SU-DHL-6 (cell line): Measurements from ENCODE around the gene TOM1.
"Not testable (repeated sequence)": the region's sequence is repeated elsewhere in the genome, so short reads cannot be mapped to it uniquely, and the experiment has no call there.

ENCODE experiments used
- H2AFZ ChIP-seq: fragments of 200-600 bp; sonication (generic); 2 replicates; pipeline ENCODE4 v1.6.1; 2014; ENCODE audit warnings: low read depth, mild to moderate bottlenecking, moderate library complexity, mixed read lengths, antibody characterized with exemption, low read length; ENCODE audit not compliant: severe bottlenecking
- H3F3A ChIP-seq: fragments of 200-600 bp; shearing (Covaris generic); 2 replicates; pipeline ENCODE4 v1.6.0; 2016; ENCODE audit warnings: antibody characterized with exemption, mild to moderate bottlenecking; ENCODE audit not compliant: insufficient read depth
- H3K27ac ChIP-seq: fragments of 200-600 bp; sonication (generic); 2 replicates; pipeline ENCODE4 v1.5.1; 2016; ENCODE audit warnings: low read depth, mild to moderate bottlenecking, low read length, moderate library complexity, mixed read lengths
- H3K27me3 ChIP-seq: fragments of 200-600 bp; sonication (generic), shearing (Covaris generic); 2 replicates; pipeline ENCODE4 v1.6.0; 2014; ENCODE audit warnings: mild to moderate bottlenecking, low read length
- H3K36me3 ChIP-seq: fragments of 200-600 bp; sonication (generic); 2 replicates; pipeline ENCODE4 v1.6.1; 2014; ENCODE audit warnings: mild to moderate bottlenecking, low read length, mixed read lengths
- H3K4me2 ChIP-seq: fragments of 300-600, 200-600 bp; shearing (Covaris generic), sonication (generic); 2 replicates; pipeline ENCODE4 v1.6.0; 2014; ENCODE audit warnings: low read length, low read depth, mild to moderate bottlenecking; ENCODE audit not compliant: poor library complexity, severe bottlenecking
- H3K4me3 ChIP-seq: fragments of 200-600 bp; sonication (generic); 2 replicates; pipeline ENCODE4 v1.5.1; 2014; ENCODE audit warnings: antibody characterized with exemption, low read length, mild to moderate bottlenecking, mixed read lengths; ENCODE audit not compliant: insufficient read depth, poor library complexity, severe bottlenecking
- H3K79me2 ChIP-seq: fragments of 200-600 bp; sonication (generic); 2 replicates; pipeline ENCODE4 v1.6.1; 2014; ENCODE audit warnings: mild to moderate bottlenecking, low read length, moderate library complexity; ENCODE audit not compliant: insufficient read depth
- H3K9ac ChIP-seq: fragments of 200-600 bp; sonication (generic); 2 replicates; pipeline ENCODE4 v1.7.0; 2014; ENCODE audit warnings: mild to moderate bottlenecking, low read length
- H3K9me2 ChIP-seq: fragments of 200-600 bp; sonication (generic); replicated peaks from 2 replicates; pipeline ENCODE4 v1.6.1; 2014; ENCODE audit warnings: low read length; ENCODE audit not compliant: insufficient read depth
- H3K9me3 ChIP-seq: fragments of 200-600 bp; sonication (generic); 2 replicates; pipeline ENCODE4 v1.6.1; 2014; ENCODE audit warnings: low read length, mixed read lengths; ENCODE audit not compliant: insufficient read depth
- H4K20me1 ChIP-seq: fragments of 200-600 bp; sonication (generic); 2 replicates; pipeline ENCODE4 v1.6.1; 2014; ENCODE audit warnings: low read depth, mild to moderate bottlenecking, antibody characterized with exemption, low read length, moderate library complexity, mixed read lengths
- EZH2phosphoT487 ChIP-seq: fragments of 200-600 bp; sonication (generic), shearing (Covaris generic); conservative IDR thresholded peaks from 2 replicates; pipeline ENCODE4 v1.6.1; 2018; ENCODE audit warnings: mild to moderate bottlenecking, antibody characterized with exemption, low read length, moderate library complexity, mixed read lengths
- TF ChIP-seq, protein P1 (sequence below): fragments of 200-600 bp; sonication (generic); IDR thresholded peaks from one replicate; pipeline ENCODE4 v1.5.1; 2017; ENCODE audit warnings: antibody characterized with exemption, mild to moderate bottlenecking, low read length, moderate library complexity; ENCODE audit not compliant: insufficient read depth, poor library complexity, severe bottlenecking

TOM1 gene

DNA sequence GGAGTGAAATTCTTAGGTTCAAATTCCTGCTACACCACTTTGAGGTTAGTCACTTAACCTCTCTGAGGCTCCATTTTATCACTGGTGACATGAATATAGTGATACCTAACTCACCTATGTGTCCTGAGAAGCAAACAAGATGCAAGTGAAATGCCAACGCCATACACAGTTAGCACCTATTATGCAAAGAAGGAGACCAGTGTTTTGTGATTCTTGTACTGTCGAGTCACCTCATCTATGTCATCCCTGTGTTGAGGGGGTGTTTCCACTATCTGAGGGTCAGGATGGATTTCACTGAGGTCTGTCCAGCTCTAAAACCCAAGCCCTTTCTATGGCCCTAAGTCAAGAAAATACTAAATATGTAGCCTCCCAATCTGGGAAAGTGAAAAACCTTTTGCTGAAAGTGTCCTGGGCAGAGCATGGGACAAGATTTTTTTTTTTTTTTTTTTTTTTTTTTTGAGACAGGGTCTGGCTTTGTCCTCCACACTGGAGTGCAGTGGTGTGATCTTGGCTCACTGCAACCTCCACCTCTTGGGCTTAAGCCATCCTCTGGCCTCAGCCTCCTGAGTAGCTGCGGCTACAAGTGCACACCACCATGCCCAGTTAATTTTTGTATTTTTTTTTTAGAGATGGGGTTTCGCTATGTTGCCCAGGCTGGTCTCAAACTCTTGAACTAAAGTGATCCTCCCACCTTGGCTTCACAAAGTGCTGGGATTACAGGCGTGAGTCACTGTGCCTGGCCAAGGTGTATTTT lies 95.3 kb downstream of the TOM1 start:
- Histone ChIP-seq H3K4me3 (no peak overlapping the region), H3K9me3 (no peaks in the 10 kb centered on the region), H3K27me3 (no peaks in the 10 kb centered on the region), H4K20me1 (no peaks in the 10 kb centered on the region), H3K36me3 (no peaks in the 10 kb centered on the region), H3K79me2 (no peaks in the 10 kb centered on the region), H3K9ac (no peak overlapping the region), H2AFZ (no peak overlapping the region), H3K9me2 (no peaks in the 10 kb centered on the region), H3K4me2 (no peak overlapping the region), H3F3A (0 out of 2 replicates have a peak, but pooled peaks cover 7% of the 10 kb centered on the region), H3K27ac (no peak overlapping the region)
- TF ChIP-seq EZH2phosphoT487: no peak
- TF ChIP-seq, protein P1, sequence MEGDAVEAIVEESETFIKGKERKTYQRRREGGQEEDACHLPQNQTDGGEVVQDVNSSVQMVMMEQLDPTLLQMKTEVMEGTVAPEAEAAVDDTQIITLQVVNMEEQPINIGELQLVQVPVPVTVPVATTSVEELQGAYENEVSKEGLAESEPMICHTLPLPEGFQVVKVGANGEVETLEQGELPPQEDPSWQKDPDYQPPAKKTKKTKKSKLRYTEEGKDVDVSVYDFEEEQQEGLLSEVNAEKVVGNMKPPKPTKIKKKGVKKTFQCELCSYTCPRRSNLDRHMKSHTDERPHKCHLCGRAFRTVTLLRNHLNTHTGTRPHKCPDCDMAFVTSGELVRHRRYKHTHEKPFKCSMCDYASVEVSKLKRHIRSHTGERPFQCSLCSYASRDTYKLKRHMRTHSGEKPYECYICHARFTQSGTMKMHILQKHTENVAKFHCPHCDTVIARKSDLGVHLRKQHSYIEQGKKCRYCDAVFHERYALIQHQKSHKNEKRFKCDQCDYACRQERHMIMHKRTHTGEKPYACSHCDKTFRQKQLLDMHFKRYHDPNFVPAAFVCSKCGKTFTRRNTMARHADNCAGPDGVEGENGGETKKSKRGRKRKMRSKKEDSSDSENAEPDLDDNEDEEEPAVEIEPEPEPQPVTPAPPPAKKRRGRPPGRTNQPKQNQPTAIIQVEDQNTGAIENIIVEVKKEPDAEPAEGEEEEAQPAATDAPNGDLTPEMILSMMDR: no peak

DNA sequence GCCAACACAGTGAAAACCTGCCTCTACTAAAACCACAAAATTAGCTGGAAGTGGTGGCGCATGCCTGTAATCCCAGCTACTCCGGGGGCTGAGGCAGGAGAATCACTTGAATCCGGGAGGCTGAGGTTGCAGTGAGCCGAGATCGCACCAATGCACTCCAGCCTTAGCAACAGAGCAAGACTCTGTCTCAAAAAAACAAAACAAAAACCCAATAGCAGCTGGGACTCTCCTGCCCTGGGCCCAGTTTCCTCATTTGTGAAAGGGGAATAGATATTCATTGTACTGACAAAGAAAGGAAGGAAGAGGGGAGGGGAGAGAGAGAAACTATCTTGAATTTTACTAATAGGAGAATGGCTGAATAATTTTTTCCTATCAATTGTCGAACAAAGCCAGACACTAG lies 96.9 kb downstream of the TOM1 start:
- not testable (repeated sequence) for H3K27me3 ChIP-seq, H3K9me3 ChIP-seq, H3K4me3 ChIP-seq, H3K9me2 ChIP-seq, H3K4me2 ChIP-seq, H4K20me1 ChIP-seq, H3K9ac ChIP-seq, H3K36me3 ChIP-seq, H3F3A ChIP-seq, H2AFZ ChIP-seq, H3K27ac ChIP-seq
- peaks cover 14% of the 10 kb centered on the region for H3K79me2 ChIP-seq

DNA sequence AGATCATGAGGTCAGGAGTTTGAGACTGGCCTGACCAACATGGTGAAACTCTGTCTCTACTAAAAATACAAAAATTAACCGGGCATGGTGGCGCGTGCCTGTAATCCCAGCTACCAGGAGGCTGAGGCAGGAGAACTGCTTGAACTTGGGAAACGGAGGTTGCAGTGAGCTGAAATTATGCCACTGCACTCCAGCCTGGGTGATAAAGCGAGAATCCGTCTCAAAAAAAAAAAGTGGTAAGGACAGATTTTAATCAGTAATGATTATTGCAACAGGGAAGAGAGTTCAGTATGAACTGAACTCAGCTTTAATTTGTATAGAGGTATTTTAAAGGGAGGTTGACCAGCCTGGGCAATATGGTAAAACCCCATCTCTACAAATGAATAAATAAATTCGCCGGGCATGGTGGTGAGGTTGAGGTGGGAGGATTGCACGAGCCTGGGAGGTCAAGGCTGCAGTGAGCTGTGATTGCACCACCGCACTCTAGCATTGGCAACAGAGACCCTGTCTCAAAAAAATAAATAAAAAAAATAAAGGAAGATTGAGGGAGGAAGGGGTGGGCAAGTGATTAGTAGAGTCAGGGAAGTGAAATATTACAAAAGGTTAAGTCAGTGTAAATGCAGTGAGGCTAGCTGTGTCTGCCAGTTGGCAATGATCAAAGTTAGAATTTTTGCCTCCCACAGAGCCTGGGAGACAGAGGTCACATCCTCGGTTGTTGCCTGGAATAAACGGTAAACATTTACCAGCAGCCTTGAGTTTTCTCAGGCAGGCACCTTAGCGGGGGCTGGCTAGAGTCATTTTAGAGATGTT lies 97.6 kb downstream of the TOM1 start:
- Histone ChIP-seq H3K27ac (no peak overlapping the region), H3K4me2 (no peak overlapping the region), H4K20me1 (no peaks in the 10 kb centered on the region), H2AFZ (no peak overlapping the region), H3K9ac (no peak overlapping the region), H3K4me3 (no peak overlapping the region), H3K9me3 (no peaks in the 10 kb centered on the region), H3K79me2 (peaks cover 21% of the 10 kb centered on the region), H3K9me2 (no peaks in the 10 kb centered on the region), H3K36me3 (no peaks in the 10 kb centered on the region), H3K27me3 (no peaks in the 10 kb centered on the region), H3F3A (0 out of 2 replicates have a peak, but pooled peaks cover 7% of the 10 kb centered on the region)
- TF ChIP-seq, protein P1: no peak
- TF ChIP-seq EZH2phosphoT487: no peak
